ENCODE data around the gene A3GALT2.

A3GALT2 gene

DNA sequence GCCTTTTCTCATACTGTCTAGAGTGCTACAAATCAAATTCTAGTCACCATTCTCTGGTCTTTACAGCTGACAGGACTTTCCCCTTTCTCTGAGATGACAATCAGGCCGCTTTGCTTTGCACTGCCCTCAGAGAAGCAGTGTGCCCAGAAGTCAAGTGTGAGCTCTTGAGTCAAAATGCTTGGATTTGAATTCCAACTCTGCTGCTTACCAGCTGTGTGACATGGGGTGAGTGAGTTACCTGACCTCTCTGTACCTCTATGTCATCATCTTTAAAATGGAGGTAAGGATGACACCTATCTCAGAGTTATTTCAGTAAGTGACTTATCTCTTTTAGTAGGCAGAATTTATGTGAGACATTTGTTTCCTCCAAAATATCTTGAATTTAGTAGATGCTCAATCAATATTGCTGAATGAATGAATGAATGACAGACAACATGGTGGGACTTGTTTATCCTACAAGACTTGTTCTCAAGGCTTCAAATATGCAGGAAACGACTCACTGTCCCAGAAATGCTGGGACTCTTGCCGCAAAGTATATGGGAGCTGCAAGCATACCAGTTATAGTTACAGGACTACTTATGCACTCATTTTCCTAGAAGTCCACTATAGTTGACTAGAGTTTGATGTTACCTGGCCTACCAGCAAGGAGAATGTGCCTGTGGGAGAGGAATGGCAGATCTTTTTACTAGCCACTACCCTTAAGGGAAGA is 38.1 kb upstream of the A3GALT2 start:
- H3K9me3 ChIP-seq (ENCODE audit: control insufficient read depth, low read length), result no peaks in the 10 kb centered on the region
- no peak overlapping the region for H3K4me2 ChIP-seq (ENCODE audit: low read length)
- no peak overlapping the region for H3K4me3 ChIP-seq (ENCODE audit: low read depth, low read length)
- TF ChIP-seq, protein P1, sequence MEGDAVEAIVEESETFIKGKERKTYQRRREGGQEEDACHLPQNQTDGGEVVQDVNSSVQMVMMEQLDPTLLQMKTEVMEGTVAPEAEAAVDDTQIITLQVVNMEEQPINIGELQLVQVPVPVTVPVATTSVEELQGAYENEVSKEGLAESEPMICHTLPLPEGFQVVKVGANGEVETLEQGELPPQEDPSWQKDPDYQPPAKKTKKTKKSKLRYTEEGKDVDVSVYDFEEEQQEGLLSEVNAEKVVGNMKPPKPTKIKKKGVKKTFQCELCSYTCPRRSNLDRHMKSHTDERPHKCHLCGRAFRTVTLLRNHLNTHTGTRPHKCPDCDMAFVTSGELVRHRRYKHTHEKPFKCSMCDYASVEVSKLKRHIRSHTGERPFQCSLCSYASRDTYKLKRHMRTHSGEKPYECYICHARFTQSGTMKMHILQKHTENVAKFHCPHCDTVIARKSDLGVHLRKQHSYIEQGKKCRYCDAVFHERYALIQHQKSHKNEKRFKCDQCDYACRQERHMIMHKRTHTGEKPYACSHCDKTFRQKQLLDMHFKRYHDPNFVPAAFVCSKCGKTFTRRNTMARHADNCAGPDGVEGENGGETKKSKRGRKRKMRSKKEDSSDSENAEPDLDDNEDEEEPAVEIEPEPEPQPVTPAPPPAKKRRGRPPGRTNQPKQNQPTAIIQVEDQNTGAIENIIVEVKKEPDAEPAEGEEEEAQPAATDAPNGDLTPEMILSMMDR (IDR thresholded peaks at IDR 0.05), result no peak
- no peak overlapping the region for H2AFZ ChIP-seq
- no peak overlapping the region for H3K27ac ChIP-seq
- peaks cover 17% of the 10 kb centered on the region for H3K4me1 ChIP-seq
- no peaks in the 10 kb centered on the region for H3K27me3 ChIP-seq (ENCODE audit: control insufficient read depth, insufficient read depth, low read length)
- no peak overlapping the region for H3K9ac ChIP-seq
- H3K79me2 ChIP-seq, result no peaks in the 10 kb centered on the region
- no peaks in the 10 kb centered on the region for H3K36me3 ChIP-seq (ENCODE audit: control insufficient read depth, insufficient read depth, low read length)

DNA sequence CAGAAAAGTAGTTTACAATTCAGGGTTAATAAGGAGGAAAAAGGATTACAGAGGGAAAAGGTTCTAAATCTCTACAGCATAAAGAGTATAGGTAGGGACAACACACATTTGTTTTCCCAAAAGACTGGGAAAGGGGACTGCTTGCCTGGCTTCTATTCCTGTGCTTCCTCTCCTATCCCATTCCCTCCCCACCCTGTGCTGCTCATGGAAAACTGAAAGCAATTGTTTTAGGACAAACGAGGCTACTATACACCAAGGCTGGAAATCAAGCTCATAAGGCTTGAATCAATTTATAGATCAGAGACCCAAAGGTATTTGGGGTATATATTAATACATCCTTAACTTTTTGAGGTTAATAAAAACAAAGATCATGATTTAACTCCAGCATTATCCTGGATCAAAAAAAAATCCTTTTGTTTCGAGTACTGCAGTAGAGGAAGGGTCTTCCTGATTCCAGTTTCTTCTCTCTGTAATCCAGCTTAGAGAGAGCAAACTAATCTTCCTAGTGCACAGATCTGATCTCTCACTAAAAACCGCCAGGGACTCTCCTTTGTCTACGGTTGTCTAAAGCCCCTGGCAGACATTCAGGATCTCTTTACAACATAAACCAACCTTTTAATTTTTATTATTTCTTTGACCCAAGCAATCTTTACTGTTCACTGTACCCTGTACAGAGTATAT is 37.4 kb upstream of the A3GALT2 start:
- no peaks in the 10 kb centered on the region for H3K36me3 ChIP-seq (ENCODE audit: control insufficient read depth, insufficient read depth, low read length)
- no peak overlapping the region for H3K4me3 ChIP-seq (ENCODE audit: low read depth, low read length)
- H3K79me2 ChIP-seq, result no peaks in the 10 kb centered on the region
- TF ChIP-seq, protein P1 (IDR thresholded peaks at IDR 0.05), result no peak
- no peaks in the 10 kb centered on the region for H3K9me3 ChIP-seq (ENCODE audit: control insufficient read depth, low read length)
- H3K27me3 ChIP-seq (ENCODE audit: control insufficient read depth, insufficient read depth, low read length), result no peaks in the 10 kb centered on the region
- no peak overlapping the region for H3K9ac ChIP-seq
- H2AFZ ChIP-seq, result no peak overlapping the region
- no peak overlapping the region for H3K27ac ChIP-seq
- H3K4me1 ChIP-seq, result peaks cover 10% of the 10 kb centered on the region
- H3K4me2 ChIP-seq (ENCODE audit: low read length), result no peak overlapping the region

DNA sequence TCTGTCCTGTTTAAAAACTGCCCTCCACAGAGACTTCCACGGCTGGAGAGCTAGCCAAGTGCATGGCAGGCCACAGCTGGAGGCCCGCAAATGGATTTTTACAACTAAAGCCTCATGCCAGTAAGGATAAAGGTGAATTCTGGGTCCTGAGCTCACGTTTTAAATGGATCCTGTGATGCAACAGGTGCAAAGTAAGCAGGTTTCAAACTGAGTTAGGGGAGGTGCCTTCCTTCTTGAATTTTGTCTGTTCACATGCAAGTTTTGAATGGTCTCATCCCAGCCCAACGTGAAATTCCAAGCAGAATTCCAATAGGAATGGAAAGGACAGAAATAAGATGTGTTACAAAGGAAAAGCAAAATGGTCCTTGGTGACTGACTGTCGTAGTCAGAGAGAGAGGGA is 36.2 kb upstream of the A3GALT2 start:
- no peak overlapping the region for H3K9ac ChIP-seq
- H3K79me2 ChIP-seq, result no peaks in the 10 kb centered on the region
- H3K27ac ChIP-seq, result no peak overlapping the region
- TF ChIP-seq, protein P1 (IDR thresholded peaks at IDR 0.05), result no peak
- no peak overlapping the region for H2AFZ ChIP-seq
- no peaks in the 10 kb centered on the region for H3K27me3 ChIP-seq (ENCODE audit: control insufficient read depth, insufficient read depth, low read length)
- H3K36me3 ChIP-seq (ENCODE audit: control insufficient read depth, insufficient read depth, low read length), result no peaks in the 10 kb centered on the region
- peaks cover 3% of the 10 kb centered on the region for H3K4me1 ChIP-seq
- no peak overlapping the region for H3K4me2 ChIP-seq (ENCODE audit: low read length)
- no peak overlapping the region for H3K4me3 ChIP-seq (ENCODE audit: low read depth, low read length)
- H3K9me3 ChIP-seq (ENCODE audit: control insufficient read depth, low read length), result no peaks in the 10 kb centered on the region

DNA sequence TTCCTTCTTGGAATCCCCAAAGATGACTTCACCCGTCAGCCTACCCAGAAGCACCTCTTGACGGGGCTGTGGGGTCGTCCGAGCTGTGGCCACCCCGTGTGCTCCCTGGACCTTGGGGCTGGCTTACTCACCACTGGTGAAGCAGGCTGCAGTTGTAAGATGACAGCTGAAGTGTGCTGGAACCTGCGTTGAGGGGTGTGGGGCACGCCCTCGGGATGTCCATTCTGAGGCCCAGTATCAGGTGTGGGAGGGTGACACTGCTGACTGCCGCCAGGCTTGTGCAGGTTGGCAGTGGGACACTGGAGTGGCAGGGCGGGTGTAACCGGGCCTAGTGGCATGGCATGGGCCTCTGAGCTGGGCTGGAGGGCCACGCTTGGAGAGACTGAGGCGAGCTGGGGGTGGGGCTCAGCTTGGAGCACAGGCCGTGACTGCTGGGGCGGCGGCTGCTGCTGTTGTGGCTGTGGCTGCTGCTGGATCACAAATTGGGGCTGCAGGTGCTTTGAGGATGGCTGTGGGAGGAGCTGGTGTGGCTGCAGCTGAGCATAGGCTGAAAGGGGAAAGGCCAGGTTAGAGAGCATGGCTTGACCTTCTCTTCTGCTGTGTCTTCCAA is 33.9 kb upstream of the A3GALT2 start:
- Histone ChIP-seq H3K4me2 (ENCODE audit: low read length) (no peak overlapping the region), H3K9ac (no peak overlapping the region), H3K79me2 (no peaks in the 10 kb centered on the region), H3K4me1 (peaks cover 3% of the 10 kb centered on the region), H3K4me3 (ENCODE audit: low read depth, low read length) (no peak overlapping the region), H3K36me3 (ENCODE audit: control insufficient read depth, insufficient read depth, low read length) (no peaks in the 10 kb centered on the region), H2AFZ (no peak overlapping the region), H3K27me3 (ENCODE audit: control insufficient read depth, insufficient read depth, low read length) (no peaks in the 10 kb centered on the region), H3K27ac (no peak overlapping the region), H3K9me3 (ENCODE audit: control insufficient read depth, low read length) (no peaks in the 10 kb centered on the region)
- TF ChIP-seq, protein P1 (IDR thresholded peaks at IDR 0.05), result no peak

All from parathyroid adenoma (tissue), 2 donors.